ENCODE data around the gene TRIM40. TPM values are rescaled to one million over a fixed set of nuclear protein-coding genes. Genes with fewer than 3 reads are reported as not detected.

The TRIM40 gene
- total and polyA plus RNA-seq, 4 donors, result 0.08 to 0.20 TPM; not detected in 2

DNA sequence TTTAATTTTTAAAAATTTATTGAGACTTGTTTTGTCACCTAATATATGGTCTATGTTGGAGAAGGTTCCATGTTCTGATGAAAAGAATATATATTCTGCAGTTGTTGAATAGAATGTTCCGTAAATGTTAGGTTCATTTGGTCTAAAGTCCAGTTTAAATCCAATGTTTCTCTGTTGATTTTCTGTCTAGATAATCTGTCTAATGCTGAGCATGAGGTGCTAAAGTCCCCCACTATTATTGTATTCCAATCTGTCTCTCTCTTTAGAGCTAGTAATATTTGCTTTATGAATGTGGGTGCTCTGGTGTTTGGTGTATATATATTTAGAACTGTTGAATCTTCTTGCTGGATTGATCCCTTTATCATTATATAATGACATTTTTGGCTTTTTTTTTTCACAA is 42.9 kb downstream of the TRIM40 start:
- no peaks in the 10 kb centered on the region for H3K4me1 ChIP-seq (ENCODE audit: control insufficient read depth in 5 of 5, insufficient read depth in 5 of 5, low read length in 5 of 5)
- no peak overlapping the region for H3K9ac ChIP-seq (ENCODE audit: insufficient read depth in 1 of 2, low read length in 2 of 2)
- no peak for ATAC-seq (ENCODE audit: insufficient read depth, low FRiP score)
- H3K36me3 ChIP-seq (ENCODE audit: control insufficient read depth in 4 of 4, insufficient read depth in 4 of 4, low read length in 4 of 4), result peaks cover 0 to under 1% (median 0%) of the 10 kb centered on the region in 4 donors
- no peak overlapping the region for H3K4me3 ChIP-seq
- 39 to 98% methylated on average over 1 of the region's 1 CpG for WGBS, 2 donors
- no peaks in the 10 kb centered on the region for H3K9me3 ChIP-seq (ENCODE audit: control insufficient read depth in 4 of 4, insufficient read depth in 3 of 4, low read length in 3 of 4)
- no peak for DNase-seq
- TF ChIP-seq, protein P1, sequence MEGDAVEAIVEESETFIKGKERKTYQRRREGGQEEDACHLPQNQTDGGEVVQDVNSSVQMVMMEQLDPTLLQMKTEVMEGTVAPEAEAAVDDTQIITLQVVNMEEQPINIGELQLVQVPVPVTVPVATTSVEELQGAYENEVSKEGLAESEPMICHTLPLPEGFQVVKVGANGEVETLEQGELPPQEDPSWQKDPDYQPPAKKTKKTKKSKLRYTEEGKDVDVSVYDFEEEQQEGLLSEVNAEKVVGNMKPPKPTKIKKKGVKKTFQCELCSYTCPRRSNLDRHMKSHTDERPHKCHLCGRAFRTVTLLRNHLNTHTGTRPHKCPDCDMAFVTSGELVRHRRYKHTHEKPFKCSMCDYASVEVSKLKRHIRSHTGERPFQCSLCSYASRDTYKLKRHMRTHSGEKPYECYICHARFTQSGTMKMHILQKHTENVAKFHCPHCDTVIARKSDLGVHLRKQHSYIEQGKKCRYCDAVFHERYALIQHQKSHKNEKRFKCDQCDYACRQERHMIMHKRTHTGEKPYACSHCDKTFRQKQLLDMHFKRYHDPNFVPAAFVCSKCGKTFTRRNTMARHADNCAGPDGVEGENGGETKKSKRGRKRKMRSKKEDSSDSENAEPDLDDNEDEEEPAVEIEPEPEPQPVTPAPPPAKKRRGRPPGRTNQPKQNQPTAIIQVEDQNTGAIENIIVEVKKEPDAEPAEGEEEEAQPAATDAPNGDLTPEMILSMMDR (IDR thresholded peaks at IDR 0.05; ENCODE audit: control extremely low read depth, extremely low read depth), result no peak
- H3K27me3 ChIP-seq (ENCODE audit: control insufficient read depth in 3 of 3, insufficient read depth in 3 of 3, low read length in 2 of 3), result peaks cover 0 to 25% (median 4%) of the 10 kb centered on the region in 3 donors
- H3K27ac ChIP-seq (ENCODE audit: low read depth in 1 of 2, low read length in 1 of 2), result no peak overlapping the region

DNA sequence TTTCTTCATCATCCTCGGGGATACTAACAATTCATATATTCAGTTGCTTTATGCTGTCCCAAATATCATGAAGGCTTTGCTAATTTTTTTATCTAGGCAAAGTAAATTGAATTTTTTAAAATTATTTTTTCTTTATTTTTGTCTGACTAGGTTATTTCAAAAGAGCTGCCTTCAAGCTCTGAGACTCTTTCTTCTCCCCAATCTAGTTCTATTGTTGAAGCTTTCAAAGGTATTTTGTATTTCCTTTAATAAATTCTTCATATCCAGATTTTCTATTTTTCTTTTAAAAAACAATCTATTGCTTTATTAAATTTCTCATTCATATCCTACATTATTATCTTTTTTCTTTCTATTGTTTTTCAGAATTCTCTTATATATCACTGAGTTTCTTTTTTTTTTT is 44.2 kb downstream of the TRIM40 start:
- Histone ChIP-seq H3K4me3 (no peak overlapping the region), H3K9me3 (ENCODE audit: control insufficient read depth in 4 of 4, insufficient read depth in 3 of 4, low read length in 3 of 4) (no peaks in the 10 kb centered on the region), H3K27me3 (ENCODE audit: control insufficient read depth in 3 of 3, insufficient read depth in 3 of 3, low read length in 2 of 3) (peaks cover 0 to 12% (median 2%) of the 10 kb centered on the region in 3 donors), H3K4me1 (ENCODE audit: control insufficient read depth in 5 of 5, insufficient read depth in 5 of 5, low read length in 5 of 5) (no peaks in the 10 kb centered on the region), H3K36me3 (ENCODE audit: control insufficient read depth in 4 of 4, insufficient read depth in 4 of 4, low read length in 4 of 4) (peaks cover 2 to 9% (median 7%) of the 10 kb centered on the region in 4 donors), H3K27ac (ENCODE audit: low read depth in 1 of 2, low read length in 1 of 2) (no peak overlapping the region), H3K9ac (ENCODE audit: insufficient read depth in 1 of 2, low read length in 2 of 2) (no peak overlapping the region)
- ATAC-seq (ENCODE audit: insufficient read depth, low FRiP score) (no peak), DNase-seq (no peak)
- TF ChIP-seq, protein P1 (IDR thresholded peaks at IDR 0.05; ENCODE audit: control extremely low read depth, extremely low read depth), result no peak
- 88 to 93% methylated on average over 1 of the region's 1 CpG for WGBS, 2 donors

GRCh38 chr6:30184417-30185031 is 48.6 kb downstream of the TRIM40 start:
- DNase-seq (no peak), ATAC-seq (ENCODE audit: insufficient read depth, low FRiP score) (no peak)
- Histone ChIP-seq H3K9ac (ENCODE audit: insufficient read depth in 1 of 2, low read length in 2 of 2) (no peak overlapping the region), H3K4me1 (ENCODE audit: control insufficient read depth in 5 of 5, insufficient read depth in 5 of 5, low read length in 5 of 5) (no peaks in the 10 kb centered on the region), H3K9me3 (ENCODE audit: control insufficient read depth in 4 of 4, insufficient read depth in 3 of 4, low read length in 3 of 4) (no peaks in the 10 kb centered on the region), H3K27me3 (ENCODE audit: control insufficient read depth in 3 of 3, insufficient read depth in 3 of 3, low read length in 2 of 3) (no peaks in the 10 kb centered on the region), H3K27ac (ENCODE audit: low read depth in 1 of 2, low read length in 1 of 2) (no peak overlapping the region), H3K36me3 (ENCODE audit: control insufficient read depth in 4 of 4, insufficient read depth in 4 of 4, low read length in 4 of 4) (peaks cover 7 to 31% (median 25%) of the 10 kb centered on the region in 4 donors), H3K4me3 (no peak overlapping the region)
- WGBS, 2 donors, result 91 to 94% methylated on average over 5 of the region's 5 CpGs
- TF ChIP-seq, protein P1 (IDR thresholded peaks at IDR 0.05; ENCODE audit: control extremely low read depth, extremely low read depth), result no peak
